Measurements from ENCODE around the gene ACVR1B.
A peak's percentile ranks its signal among the peaks of the same experiment; 100 is the strongest.

The ACVR1B gene

DNA sequence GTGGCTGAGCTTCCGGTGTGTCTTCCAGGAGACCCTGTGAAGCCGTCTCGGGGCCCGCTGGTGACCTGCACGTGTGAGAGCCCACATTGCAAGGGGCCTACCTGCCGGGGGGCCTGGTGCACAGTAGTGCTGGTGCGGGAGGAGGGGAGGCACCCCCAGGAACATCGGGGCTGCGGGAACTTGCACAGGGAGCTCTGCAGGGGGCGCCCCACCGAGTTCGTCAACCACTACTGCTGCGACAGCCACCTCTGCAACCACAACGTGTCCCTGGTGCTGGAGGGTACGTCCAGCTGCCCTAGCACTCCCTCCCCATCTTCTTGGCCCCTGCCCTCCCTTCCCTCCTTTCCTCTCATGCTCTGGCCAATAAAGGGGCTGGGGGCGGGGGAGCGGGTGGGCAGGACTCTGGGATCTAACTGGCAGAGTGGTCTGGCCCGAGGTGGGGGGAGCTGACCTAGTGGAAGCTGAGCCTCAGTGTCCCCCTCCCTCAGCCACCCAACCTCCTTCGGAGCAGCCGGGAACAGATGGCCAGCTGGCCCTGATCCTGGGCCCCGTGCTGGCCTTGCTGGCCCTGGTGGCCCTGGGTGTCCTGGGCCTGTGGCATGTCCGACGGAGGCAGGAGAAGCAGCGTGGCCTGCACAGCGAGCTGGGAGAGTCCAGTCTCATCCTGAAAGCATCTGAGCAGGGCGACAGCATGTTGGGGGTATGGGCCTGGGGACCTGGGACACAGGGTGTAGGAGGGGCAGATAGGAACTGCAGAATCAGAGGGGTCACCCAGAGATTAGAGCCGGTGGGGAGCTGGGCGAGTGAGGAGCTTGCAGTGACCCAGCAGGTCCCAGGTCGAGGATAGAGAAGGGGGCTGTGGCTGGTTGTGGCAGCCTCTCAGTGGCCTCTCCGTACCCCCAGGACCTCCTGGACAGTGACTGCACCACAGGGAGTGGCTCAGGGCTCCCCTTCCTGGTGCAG, 38.1 kb upstream of the ACVR1B start:
- no peak overlapping the region for H3K27ac Mint-ChIP-seq
- no peak overlapping the region for H3K4me3 Mint-ChIP-seq

DNA sequence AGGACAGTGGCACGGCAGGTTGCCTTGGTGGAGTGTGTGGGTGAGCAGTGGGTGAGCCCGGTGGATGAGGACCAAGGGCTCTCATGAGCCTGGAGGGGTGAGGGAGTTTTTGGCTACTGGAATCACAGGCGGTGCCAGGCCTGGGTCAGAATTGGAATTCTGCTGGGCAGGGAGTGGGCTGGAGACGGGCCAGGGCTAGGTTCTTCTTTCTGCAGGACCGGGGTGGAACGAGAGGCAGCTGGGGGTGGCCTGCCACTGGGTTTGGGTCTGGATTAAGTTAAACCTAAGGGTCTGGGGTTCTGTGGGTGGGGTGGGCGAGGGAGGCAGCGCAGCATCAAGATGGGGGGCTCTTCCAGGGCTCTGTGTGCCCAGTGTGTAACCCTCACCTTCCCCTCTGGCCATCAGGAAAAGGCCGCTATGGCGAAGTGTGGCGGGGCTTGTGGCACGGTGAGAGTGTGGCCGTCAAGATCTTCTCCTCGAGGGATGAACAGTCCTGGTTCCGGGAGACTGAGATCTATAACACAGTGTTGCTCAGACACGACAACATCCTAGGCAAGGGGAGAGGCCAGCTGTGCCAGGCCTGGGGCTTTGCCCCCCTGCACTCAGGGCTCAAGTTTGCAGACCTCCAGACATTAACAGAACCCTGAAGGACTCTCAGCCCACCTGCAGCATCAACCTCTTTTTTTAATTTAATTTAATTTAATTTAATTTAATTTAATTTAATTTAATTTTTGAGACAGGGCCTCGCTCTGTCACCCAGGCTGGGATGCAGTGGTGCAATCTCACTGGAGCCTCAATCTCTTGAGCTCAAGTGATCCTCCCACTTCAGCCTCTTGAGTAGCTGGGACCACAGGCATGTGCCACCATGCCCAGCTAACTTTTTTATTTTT, 37.2 kb upstream of the ACVR1B start:
- no peaks in the 10 kb centered on the region for H3K9me3 Mint-ChIP-seq
- H3K4me1 Mint-ChIP-seq (ENCODE audit: low read depth) = no peaks in the 10 kb centered on the region
- H3K27me3 Mint-ChIP-seq = peaks cover 5% of the 10 kb centered on the region
- no peak overlapping the region for H3K27ac Mint-ChIP-seq
- no peak for DNase-seq
- H3K36me3 Mint-ChIP-seq (ENCODE audit: low read depth) = no peaks in the 10 kb centered on the region
- H3K4me3 Mint-ChIP-seq = no peak overlapping the region

More for the DNA sequence above, 38.1 kb upstream of the ACVR1B start:
- peaks cover 13% of the 10 kb centered on the region for H3K27me3 Mint-ChIP-seq
- no peak for DNase-seq
- H3K36me3 Mint-ChIP-seq (ENCODE audit: low read depth) = no peaks in the 10 kb centered on the region
- no peaks in the 10 kb centered on the region for H3K9me3 Mint-ChIP-seq
- H3K4me1 Mint-ChIP-seq (ENCODE audit: low read depth) = no peaks in the 10 kb centered on the region

DNA sequence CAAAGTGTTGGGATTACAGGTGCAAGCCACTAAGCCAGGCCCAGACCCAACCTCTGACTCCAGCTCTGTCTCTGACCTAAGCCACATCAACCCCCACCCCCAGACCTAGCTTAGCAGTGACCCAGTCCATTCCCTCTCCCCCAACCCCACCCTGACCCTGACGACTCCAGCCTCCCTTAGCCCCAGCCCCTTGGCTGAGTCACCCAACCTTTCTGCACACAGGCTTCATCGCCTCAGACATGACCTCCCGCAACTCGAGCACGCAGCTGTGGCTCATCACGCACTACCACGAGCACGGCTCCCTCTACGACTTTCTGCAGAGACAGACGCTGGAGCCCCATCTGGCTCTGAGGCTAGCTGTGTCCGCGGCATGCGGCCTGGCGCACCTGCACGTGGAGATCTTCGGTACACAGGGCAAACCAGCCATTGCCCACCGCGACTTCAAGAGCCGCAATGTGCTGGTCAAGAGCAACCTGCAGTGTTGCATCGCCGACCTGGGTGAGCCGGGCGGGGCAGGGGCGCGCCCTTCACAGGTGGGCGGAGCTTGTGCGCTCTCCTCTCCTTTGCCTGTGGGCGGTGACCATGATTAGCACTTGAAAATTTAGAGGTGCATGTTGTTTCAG, 36.4 kb upstream of the ACVR1B start:
- Mint-ChIP-seq H3K27me3 (peaks cover 3% of the 10 kb centered on the region), H3K9me3 (no peaks in the 10 kb centered on the region), H3K27ac (no peak overlapping the region), H3K4me1 (ENCODE audit: low read depth) (no peaks in the 10 kb centered on the region), H3K36me3 (ENCODE audit: low read depth) (no peaks in the 10 kb centered on the region), H3K4me3 (no peak overlapping the region)
- DNase-seq = no peak

DNA sequence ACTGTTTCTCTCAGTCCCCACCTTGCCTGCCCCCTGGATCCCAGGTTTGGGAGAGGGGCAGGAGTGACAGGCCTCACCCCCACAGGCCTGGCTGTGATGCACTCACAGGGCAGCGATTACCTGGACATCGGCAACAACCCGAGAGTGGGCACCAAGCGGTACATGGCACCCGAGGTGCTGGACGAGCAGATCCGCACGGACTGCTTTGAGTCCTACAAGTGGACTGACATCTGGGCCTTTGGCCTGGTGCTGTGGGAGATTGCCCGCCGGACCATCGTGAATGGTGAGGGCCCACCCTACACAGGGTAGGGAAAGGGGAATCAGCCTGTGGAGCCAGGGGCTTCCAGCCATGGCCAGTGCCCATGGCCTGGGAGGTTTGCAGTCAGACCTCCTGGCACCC, 35.5 kb upstream of the ACVR1B start:
- H3K27me3 Mint-ChIP-seq = peaks cover 3% of the 10 kb centered on the region
- H3K27ac Mint-ChIP-seq = no peak overlapping the region
- no peaks in the 10 kb centered on the region for H3K9me3 Mint-ChIP-seq
- H3K4me3 Mint-ChIP-seq = no peak overlapping the region
- H3K4me1 Mint-ChIP-seq (ENCODE audit: low read depth) = no peaks in the 10 kb centered on the region
- DNase-seq = no peak
- H3K36me3 Mint-ChIP-seq (ENCODE audit: low read depth) = no peaks in the 10 kb centered on the region

DNA sequence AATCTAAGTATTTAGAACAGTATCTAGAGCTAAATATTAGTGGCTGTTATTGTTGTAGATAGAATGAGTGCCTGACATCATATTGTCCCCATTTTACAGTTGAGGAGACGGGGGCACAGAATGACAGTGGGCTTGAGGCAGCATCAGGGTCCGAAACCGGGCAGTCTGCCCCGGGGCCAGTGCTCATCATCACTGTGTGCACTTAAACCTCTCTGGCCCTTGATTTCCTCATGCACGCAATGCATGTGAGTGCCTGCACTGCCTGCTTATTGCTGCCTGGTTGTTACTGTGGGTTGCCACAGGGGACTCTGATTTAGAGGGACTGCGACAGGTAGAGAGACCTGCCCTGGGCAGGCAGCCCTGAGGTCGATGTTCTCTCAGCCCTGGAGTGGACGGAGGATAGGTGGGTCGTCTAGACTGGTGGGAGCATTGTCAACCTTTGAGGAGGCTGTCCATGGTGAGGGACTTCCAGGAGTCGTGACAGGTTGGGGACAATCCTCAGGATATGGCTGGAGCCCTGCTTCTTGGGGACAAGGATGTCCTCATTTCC, 34.4 kb upstream of the ACVR1B start:
- Mint-ChIP-seq H3K9me3 (no peaks in the 10 kb centered on the region), H3K27ac (no peak overlapping the region), H3K36me3 (ENCODE audit: low read depth) (no peaks in the 10 kb centered on the region), H3K4me1 (ENCODE audit: low read depth) (no peaks in the 10 kb centered on the region), H3K4me3 (no peak overlapping the region), H3K27me3 (peaks cover 3% of the 10 kb centered on the region)
- DNase-seq = no peak

DNA sequence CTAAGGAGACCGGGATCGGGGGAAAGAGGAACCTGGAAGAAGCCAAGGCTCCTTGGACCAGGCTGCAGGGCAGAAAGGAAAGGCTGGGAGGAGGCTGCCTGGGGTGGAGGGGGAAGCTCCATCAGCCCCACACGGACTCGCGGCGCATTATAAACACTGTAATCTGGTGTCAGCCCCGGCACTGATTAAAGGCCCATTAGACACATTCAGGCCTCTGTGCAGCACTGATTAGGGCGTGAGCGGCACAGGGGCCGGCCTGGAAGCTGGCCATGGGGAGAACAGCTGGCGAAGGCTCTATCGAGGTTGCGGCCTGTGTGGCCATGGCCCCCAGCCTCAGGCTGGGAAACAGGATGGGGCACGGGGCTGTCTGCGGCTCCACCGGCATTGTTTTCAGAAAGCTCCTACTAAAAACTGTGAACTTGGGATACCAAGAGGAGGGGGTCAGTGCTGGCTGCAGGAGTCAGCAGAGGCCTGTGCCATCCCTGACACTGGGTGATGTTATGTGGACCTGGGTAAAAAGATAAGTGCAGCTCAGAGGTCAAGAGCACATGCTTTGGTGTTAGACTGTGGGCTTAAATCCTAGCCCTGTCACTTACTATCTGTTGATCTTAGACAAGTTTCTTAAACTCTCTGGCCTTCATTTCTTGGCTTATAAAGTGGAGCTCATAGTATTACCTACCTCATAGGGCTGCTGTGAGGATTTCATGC, 33.6 kb upstream of the ACVR1B start:
- no peak for DNase-seq
- Mint-ChIP-seq H3K27me3 (peaks cover under 1% of the 10 kb centered on the region), H3K36me3 (ENCODE audit: low read depth) (no peaks in the 10 kb centered on the region), H3K27ac (no peak overlapping the region), H3K4me1 (ENCODE audit: low read depth) (no peaks in the 10 kb centered on the region), H3K4me3 (no peak overlapping the region), H3K9me3 (no peaks in the 10 kb centered on the region)

DNA sequence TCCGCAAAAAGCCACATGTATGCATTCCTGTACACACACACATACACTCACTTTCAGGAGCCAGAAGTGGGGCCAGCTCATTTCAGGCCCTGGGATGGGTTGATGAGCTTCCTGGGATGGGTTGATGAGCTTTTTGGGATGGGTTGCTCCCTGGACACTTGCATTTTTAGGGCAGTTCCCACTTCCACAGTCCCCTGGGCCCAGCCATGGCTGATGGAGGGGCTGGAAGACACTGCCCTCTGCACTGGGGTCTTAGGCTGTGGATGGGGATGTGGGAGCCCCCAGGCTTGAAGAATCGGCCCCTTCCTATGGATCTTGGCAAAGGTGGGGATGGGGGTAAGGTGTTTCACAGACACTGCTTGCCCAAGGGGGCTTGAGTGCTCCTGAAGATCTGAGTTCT, 31.5 kb upstream of the ACVR1B start:
- Mint-ChIP-seq H3K36me3 (ENCODE audit: low read depth) (no peaks in the 10 kb centered on the region), H3K4me1 (ENCODE audit: low read depth) (peaks cover 8% of the 10 kb centered on the region), H3K27ac (no peak overlapping the region), H3K9me3 (no peaks in the 10 kb centered on the region), H3K4me3 (no peak overlapping the region), H3K27me3 (peaks cover 3% of the 10 kb centered on the region)
- DNase-seq = no peak

DNA sequence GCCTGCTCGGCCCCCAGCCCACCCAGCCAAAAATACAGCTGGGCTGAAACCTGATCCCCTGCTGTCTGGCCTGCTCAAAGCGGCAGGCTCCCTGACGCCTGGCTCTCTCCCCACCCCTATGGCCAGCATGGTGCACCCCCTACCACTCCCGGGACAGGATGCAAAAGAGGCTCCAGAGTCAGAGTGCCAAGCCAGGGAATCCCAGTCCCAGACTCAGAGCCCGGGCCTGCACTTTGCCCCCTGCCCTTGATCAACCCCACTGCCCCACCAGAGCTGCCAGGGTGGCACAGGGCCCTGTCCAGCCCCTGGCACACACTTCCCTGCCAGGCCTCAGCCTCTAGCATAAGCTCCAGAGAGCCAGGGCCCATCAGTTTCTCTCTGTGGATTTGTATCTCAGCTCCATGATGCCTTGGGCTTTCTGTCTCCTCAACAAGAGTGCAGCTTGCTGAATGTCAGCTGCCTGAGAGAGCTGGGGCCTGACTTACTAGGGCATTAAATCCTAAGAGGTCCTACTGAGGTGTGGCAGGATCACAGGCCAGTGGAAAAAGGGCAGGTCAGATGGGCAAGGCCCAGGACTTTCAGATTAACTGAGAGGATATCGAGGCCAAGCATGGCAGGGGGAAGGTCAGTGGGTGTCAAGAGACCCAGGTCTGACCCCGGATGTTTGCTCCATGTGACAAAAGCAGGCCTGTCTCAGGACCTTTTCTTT, 30.3 kb upstream of the ACVR1B start:
- no peak for DNase-seq
- Mint-ChIP-seq H3K36me3 (ENCODE audit: low read depth) (no peaks in the 10 kb centered on the region), H3K27me3 (peaks cover 3% of the 10 kb centered on the region), H3K9me3 (no peaks in the 10 kb centered on the region), H3K4me1 (ENCODE audit: low read depth) (peaks cover 10% of the 10 kb centered on the region), H3K27ac (no peak overlapping the region), H3K4me3 (no peak overlapping the region)

DNA sequence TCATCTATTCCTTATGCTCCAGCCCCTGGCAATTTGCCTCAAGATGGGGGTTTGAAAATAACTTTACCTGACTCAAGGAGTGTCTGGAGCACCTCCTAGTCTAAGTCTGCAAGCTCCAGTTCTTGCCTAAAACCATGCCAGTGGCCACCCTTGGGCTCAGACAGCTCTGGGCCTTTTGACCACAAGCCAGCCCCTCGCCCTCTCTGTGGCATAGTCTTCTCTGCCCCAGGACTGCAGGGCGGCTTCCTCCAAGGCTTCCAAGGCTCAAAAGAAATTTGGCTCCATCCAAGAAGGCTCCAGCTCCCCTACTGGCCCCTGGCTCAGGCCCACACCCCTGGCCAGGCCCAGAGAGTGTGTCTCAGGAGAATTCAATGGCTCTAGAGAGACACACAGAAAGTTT, 29.4 kb upstream of the ACVR1B start:
- Mint-ChIP-seq H3K36me3 (ENCODE audit: low read depth) (no peaks in the 10 kb centered on the region), H3K9me3 (no peaks in the 10 kb centered on the region), H3K4me1 (ENCODE audit: low read depth) (peaks cover 11% of the 10 kb centered on the region), H3K27me3 (peaks cover 3% of the 10 kb centered on the region), H3K27ac (no peak overlapping the region), H3K4me3 (no peak overlapping the region)
- no peak for DNase-seq

DNA sequence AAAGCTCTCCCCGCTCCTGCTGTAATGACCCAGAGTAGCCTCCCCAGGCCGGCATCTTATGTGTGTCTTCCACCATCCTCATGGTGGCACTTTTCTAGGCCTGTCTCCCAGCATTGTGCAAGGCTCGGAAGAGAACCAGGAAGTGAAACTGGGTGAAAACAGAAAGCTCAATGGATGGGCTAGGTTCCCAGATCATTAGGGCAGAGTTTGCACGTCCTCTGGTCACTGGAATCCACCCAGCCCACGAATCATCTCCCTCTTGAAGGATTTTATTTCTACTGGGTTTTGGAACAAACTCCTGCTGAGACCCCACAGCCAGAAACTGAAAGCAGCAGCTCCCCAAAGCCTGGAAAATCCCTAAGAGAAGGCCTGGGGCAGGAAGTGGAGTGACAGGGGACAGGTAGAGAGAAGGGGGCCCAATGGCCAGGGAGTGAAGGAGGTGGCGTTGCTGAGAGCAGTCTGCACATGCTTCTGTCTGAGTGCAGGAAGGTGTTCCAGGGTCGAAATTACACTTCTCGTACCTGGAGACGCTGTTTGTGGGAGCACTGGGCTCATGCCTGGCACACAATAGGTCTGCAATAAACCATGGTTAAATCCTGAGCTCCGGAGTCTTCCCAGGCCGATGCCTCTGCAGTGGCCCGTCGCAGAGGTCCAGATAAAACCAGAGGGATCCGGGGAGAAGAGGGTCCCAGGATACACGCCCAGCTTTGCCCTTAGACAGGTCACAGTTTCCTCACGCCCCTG, 28.6 kb upstream of the ACVR1B start:
- no peaks in the 10 kb centered on the region for H3K36me3 Mint-ChIP-seq (ENCODE audit: low read depth)
- peaks cover 11% of the 10 kb centered on the region for H3K4me1 Mint-ChIP-seq (ENCODE audit: low read depth)
- no peak overlapping the region for H3K27ac Mint-ChIP-seq
- no peak for DNase-seq
- H3K4me3 Mint-ChIP-seq = no peak overlapping the region
- peaks cover 3% of the 10 kb centered on the region for H3K27me3 Mint-ChIP-seq
- no peaks in the 10 kb centered on the region for H3K9me3 Mint-ChIP-seq

DNA sequence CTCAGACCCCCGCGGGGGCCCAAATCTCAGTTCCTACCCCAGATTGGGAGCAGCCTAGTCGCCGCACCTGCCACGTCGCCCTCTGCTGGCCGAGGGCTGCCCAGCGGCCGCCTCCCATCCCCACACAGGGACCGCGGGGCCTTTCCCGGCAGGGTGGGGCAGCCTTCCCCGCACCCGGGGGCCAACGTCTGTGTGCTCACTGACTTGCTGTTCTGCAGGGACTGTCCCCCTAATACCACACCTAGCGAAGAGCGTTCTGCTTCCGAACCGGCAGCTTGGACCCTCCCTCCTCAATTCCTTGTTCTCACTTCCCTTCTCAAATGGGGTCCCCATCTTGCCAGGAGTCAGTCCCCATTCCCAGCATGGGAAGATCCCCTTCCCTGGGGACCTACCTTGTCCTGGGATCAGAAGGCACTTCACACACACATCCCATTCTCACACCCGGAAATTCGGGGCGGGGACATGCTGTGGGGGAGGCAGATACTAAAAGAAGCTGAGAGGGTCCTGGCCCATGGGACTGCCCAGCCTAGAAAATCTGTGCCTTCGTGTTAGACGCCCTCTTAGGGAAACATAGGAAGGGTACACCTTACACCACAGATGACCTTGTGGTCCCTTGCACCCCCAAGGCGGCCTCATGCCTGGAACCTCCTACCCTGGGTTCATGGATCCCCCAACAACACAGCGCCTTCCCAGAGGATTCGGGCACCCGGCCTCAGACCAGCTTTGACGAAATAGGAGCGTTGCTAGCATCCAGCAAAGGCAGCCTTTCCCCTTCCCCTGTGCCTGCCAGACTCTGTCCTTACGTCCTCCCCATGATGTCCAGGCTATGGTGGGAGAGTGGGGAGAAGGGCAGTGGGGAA, 27.8 kb upstream of the ACVR1B start:
- Mint-ChIP-seq H3K9me3 (no peaks in the 10 kb centered on the region), H3K27me3 (peaks cover 3% of the 10 kb centered on the region), H3K27ac (no peak overlapping the region), H3K4me1 (ENCODE audit: low read depth) (peaks cover 11% of the 10 kb centered on the region), H3K36me3 (ENCODE audit: low read depth) (no peaks in the 10 kb centered on the region), H3K4me3 (no peak overlapping the region)
- DNase-seq = peak; percentile 76

DNA sequence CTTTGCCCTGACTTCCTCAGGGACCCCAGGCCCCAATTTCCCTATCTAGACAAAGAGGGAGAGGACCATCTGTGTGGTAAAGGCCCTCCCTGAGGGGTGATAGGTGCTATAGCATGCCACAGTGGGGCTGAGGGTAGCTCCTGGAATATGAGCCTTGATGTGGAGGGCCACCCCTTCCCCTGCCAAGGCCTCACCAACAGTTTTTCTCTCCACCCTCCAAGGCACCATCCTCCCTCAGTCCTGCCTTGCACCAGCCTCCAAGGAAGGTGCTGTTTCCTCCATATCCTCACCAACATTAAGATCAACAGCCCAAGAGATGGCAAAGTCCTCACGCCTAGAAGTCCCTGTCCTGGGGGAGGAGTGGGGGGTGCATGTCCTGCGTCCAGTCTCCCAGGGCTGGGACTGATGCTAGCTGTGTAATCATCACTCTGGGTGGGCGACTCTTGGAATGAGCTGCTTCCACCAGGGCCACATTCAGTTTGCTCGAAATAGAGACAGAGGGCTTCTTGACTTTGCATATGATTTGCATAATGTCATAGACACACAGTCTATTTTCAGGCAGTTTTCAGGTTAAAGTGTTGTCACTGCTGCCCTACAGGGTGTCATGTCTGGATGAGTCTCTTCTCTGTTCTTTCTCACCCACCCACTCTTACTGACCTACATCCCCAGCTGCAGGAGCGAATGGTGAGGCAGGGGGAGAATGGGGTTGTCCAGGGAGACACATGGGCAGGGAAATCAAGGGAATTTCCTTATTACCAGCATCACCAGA, 26.8 kb upstream of the ACVR1B start:
- DNase-seq = no peak
- Mint-ChIP-seq H3K27ac (no peak overlapping the region), H3K4me3 (no peak overlapping the region), H3K27me3 (peaks cover 3% of the 10 kb centered on the region), H3K36me3 (ENCODE audit: low read depth) (no peaks in the 10 kb centered on the region), H3K4me1 (ENCODE audit: low read depth) (peaks cover 11% of the 10 kb centered on the region), H3K9me3 (no peaks in the 10 kb centered on the region)
